Activated T-cell treated with anti-CD3 and anti-CD28 coated beads, Interleukin-2, amount 50 U/mL, for 72 hours (primary cell): ENCODE results near the gene CAMK4. TPM values are rescaled to one million over a fixed set of nuclear protein-coding genes. Genes with fewer than 3 reads are reported as not detected.

Source experiments
- ATAC-seq, 2 donors: fragments of 150-1000 bp; cut with Tn5 transposase; replicated peaks in 1 of 2; 2 replicates each; pipeline ENCODE4 v1.10.0; 2021; ENCODE audit warnings: moderate library complexity in 2 of 2, mild to moderate bottlenecking in 1 of 2
- DNase-seq, 2 donors: peaks; one replicate each; pipeline ENCODE4 v3.0.0; 2021 to 2022; ENCODE audit warnings: mixed read lengths in 1 of 2
- H3K27ac Mint-ChIP-seq: one replicate; pipeline ENCODE4 v1.8.0; 2022; ENCODE audit warnings: mild to moderate bottlenecking, moderate library complexity, mixed read lengths
- H3K27me3 Mint-ChIP-seq: one replicate; pipeline ENCODE4 v1.8.0; 2022; ENCODE audit warnings: low read depth, mixed read lengths
- H3K36me3 Mint-ChIP-seq, 2 donors: one replicate each; pipeline ENCODE4 v1.8.0; 2022; ENCODE audit warnings: mixed read lengths in 2 of 2, mild to moderate bottlenecking in 1 of 2; ENCODE audit not compliant: insufficient read depth in 2 of 2
- H3K4me1 Mint-ChIP-seq: one replicate; pipeline ENCODE4 v1.8.0; 2022; ENCODE audit warnings: low read depth, mixed read lengths
- H3K4me3 Mint-ChIP-seq, 2 donors: one replicate each; pipeline ENCODE4 v1.8.0; 2022; ENCODE audit warnings: mild to moderate bottlenecking in 2 of 2, mixed read lengths in 2 of 2, moderate library complexity in 2 of 2
- H3K9me3 Mint-ChIP-seq, 2 donors: one replicate each; pipeline ENCODE4 v1.8.0; 2022; ENCODE audit warnings: mixed read lengths in 2 of 2
- total RNA-seq, 2 donors: library from RNA; stranded (reverse); gene quantifications; one replicate each; pipeline ENCODE4 v1.2.3, GENCODE V29; 2022

Gene CAMK4
- total RNA-seq, 2 donors from 2014 or later, result 56.1 to 96.0 TPM

GRCh38 chr5:111486055-111486454 is 261.9 kb downstream of the CAMK4 start:
- Mint-ChIP-seq H3K9me3 (no peaks in the 10 kb centered on the region), H3K4me3 (peak overlapping the region in 1 of 2 donors; percentile 7), H3K27me3 (no peaks in the 10 kb centered on the region), H3K4me1 (peaks cover 11% of the 10 kb centered on the region), H3K27ac (peak overlapping the region; percentile 67), H3K36me3 (peaks cover 3 to 16% of the 10 kb centered on the region in 2 donors)
- ATAC-seq, result no peak
- DNase-seq, result no peak

- ATAC-seq (no peak), DNase-seq (no peak)
- Mint-ChIP-seq H3K9me3 (no peaks in the 10 kb centered on the region), H3K27me3 (no peaks in the 10 kb centered on the region), H3K27ac (no peak overlapping the region), H3K4me1 (peaks cover 11% of the 10 kb centered on the region), H3K4me3 (no peak overlapping the region), H3K36me3 (peaks cover 3 to 16% of the 10 kb centered on the region in 2 donors)
These were observed 262.7 kb downstream of the CAMK4 start for GRCh38 chr5:111486926-111487325.

GRCh38 chr5:111488353-111488752 is 264.2 kb downstream of the CAMK4 start:
- Mint-ChIP-seq H3K27me3 (no peaks in the 10 kb centered on the region), H3K9me3 (no peaks in the 10 kb centered on the region), H3K4me3 (no peak overlapping the region), H3K27ac (no peak overlapping the region), H3K4me1 (peaks cover 11% of the 10 kb centered on the region), H3K36me3 (peaks cover 3 to 13% of the 10 kb centered on the region in 2 donors)
- no peak for DNase-seq
- no peak for ATAC-seq

GRCh38 chr5:111493031-111493430 is 268.8 kb downstream of the CAMK4 start:
- ATAC-seq, result no peak
- Mint-ChIP-seq H3K4me3 (no peak overlapping the region), H3K27ac (peak overlapping the region; percentile 6), H3K36me3 (peaks cover 2 to 7% of the 10 kb centered on the region in 2 donors), H3K4me1 (peaks cover 8% of the 10 kb centered on the region), H3K27me3 (no peaks in the 10 kb centered on the region), H3K9me3 (no peaks in the 10 kb centered on the region)
- no peak for DNase-seq

DNA sequence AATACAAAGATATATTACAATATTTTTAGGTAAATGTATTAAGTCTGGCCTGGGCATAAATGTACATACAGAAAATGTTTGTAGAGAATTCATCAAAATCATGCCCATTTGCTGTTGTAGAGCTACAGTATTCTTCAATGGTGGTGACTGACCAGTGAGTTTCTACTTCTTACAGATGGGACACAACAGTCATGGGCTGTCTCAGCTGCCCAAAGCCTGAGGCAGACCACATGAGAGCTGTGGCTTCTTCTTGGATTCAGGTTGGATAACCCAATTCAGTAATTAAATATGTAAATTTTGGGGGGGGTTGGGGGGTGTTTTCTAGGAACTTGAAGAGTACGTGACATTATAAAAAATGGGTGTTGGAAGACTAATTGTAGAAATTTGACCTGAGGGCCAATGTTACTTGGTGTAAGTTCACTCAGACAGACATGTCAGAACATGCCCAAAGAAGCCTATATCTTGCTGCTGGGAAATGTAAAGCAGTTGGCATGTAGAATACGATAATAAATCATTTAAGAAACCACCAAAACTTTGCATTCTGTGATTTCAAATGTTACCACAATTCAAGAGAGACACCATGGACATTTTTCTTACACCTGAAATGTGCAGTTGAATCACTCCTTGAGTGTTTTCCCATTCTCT is 270.3 kb downstream of the CAMK4 start:
- Mint-ChIP-seq H3K9me3 (no peaks in the 10 kb centered on the region), H3K27me3 (no peaks in the 10 kb centered on the region), H3K27ac (peak overlapping the region; percentile 91), H3K4me3 (no peak overlapping the region), H3K4me1 (peaks cover 17% of the 10 kb centered on the region), H3K36me3 (peaks cover 6 to 13% of the 10 kb centered on the region in 2 donors)
- ATAC-seq, result no peak
- no peak for DNase-seq

- H3K4me3 Mint-ChIP-seq, result no peak overlapping the region
- H3K36me3 Mint-ChIP-seq, result peaks cover 6 to 13% of the 10 kb centered on the region in 2 donors
- peak overlapping the region; percentile 91 for H3K27ac Mint-ChIP-seq
- no peaks in the 10 kb centered on the region for H3K9me3 Mint-ChIP-seq
- no peaks in the 10 kb centered on the region for H3K27me3 Mint-ChIP-seq
- ATAC-seq (no peak), DNase-seq (no peak)
- H3K4me1 Mint-ChIP-seq, result peaks cover 17% of the 10 kb centered on the region
These were observed 271.0 kb downstream of the CAMK4 start for GRCh38 chr5:111495159-111495558.

- H3K4me1 Mint-ChIP-seq, result peaks cover 17% of the 10 kb centered on the region
- H3K27ac Mint-ChIP-seq, result peak overlapping the region; percentile 86
- H3K4me3 Mint-ChIP-seq, result no peak overlapping the region
- H3K27me3 Mint-ChIP-seq, result no peaks in the 10 kb centered on the region
- DNase-seq (no peak), ATAC-seq (no peak)
- H3K36me3 Mint-ChIP-seq, result peaks cover 6 to 16% of the 10 kb centered on the region in 2 donors
- no peaks in the 10 kb centered on the region for H3K9me3 Mint-ChIP-seq
These were observed 274.2 kb downstream of the CAMK4 start for GRCh38 chr5:111498346-111498745.

DNA sequence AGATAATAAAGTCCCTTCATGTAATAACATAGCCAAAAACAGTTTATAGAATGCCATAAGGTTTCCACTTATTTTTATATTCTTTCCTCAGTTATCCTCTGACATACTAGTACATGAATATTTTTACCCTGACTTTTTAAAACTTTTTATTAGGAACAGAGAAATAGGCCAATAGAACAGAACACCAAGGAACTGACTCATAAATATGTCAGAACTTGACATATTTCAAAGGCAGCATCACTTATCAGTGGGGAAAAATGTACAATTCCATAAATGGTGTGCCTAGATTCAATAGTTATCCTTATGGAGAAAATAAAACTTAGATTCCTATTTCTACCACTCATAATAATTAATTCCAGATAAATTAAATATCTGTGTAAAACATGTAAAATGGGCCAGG is 278.8 kb downstream of the CAMK4 start:
- no peak for DNase-seq
- ATAC-seq, result no peak
- Mint-ChIP-seq H3K36me3 (peaks cover 4 to 12% of the 10 kb centered on the region in 2 donors), H3K9me3 (no peaks in the 10 kb centered on the region), H3K27ac (no peak overlapping the region), H3K4me3 (no peak overlapping the region), H3K27me3 (no peaks in the 10 kb centered on the region), H3K4me1 (peaks cover 12% of the 10 kb centered on the region)

- ATAC-seq, result no peak
- Mint-ChIP-seq H3K4me3 (no peak overlapping the region), H3K27me3 (no peaks in the 10 kb centered on the region), H3K9me3 (no peaks in the 10 kb centered on the region), H3K27ac (peak overlapping the region; percentile 20), H3K4me1 (peaks cover 22% of the 10 kb centered on the region), H3K36me3 (peaks cover 0 to 6% of the 10 kb centered on the region in 2 donors)
- DNase-seq, result no peak
These were observed 280.9 kb downstream of the CAMK4 start for GRCh38 chr5:111505096-111505495.

- DNase-seq, result no peak
- no peaks in the 10 kb centered on the region for H3K27me3 Mint-ChIP-seq
- H3K4me1 Mint-ChIP-seq, result peaks cover 35% of the 10 kb centered on the region
- H3K27ac Mint-ChIP-seq, result peak overlapping the region; percentile 39
- peak overlapping the region in 1 of 2 donors; percentile 45 for H3K4me3 Mint-ChIP-seq
- peaks cover 3 to 6% of the 10 kb centered on the region in 2 donors for H3K36me3 Mint-ChIP-seq
- no peaks in the 10 kb centered on the region for H3K9me3 Mint-ChIP-seq
- no peak for ATAC-seq
These were observed 283.1 kb downstream of the CAMK4 start for GRCh38 chr5:111507276-111507675.

DNA sequence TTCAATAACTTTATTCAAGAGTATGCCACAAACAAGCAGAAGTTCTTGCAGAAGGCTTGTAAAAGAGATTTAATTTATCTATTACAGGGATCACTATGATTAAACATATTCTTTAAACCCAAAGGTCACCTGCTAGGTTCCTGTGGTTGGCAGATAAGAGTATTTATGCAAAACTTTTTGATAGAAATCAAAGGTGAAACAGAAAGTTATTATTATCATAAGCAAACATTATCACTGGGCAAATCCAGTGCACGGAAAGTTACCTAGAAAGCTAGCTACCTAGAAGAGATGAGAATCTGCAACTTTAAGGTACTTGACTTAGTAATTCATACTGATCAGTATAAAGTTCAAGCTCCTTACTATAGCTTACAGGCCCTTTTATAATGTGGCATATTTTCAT is 284.9 kb downstream of the CAMK4 start:
- no peak overlapping the region for H3K27ac Mint-ChIP-seq
- H3K4me1 Mint-ChIP-seq, result peaks cover 48% of the 10 kb centered on the region
- ATAC-seq (no peak), DNase-seq (no peak)
- H3K9me3 Mint-ChIP-seq, result no peaks in the 10 kb centered on the region
- H3K27me3 Mint-ChIP-seq, result no peaks in the 10 kb centered on the region
- H3K36me3 Mint-ChIP-seq, result peaks cover 3 to 7% of the 10 kb centered on the region in 2 donors
- H3K4me3 Mint-ChIP-seq, result peak overlapping the region in 1 of 2 donors; percentile 75

DNA sequence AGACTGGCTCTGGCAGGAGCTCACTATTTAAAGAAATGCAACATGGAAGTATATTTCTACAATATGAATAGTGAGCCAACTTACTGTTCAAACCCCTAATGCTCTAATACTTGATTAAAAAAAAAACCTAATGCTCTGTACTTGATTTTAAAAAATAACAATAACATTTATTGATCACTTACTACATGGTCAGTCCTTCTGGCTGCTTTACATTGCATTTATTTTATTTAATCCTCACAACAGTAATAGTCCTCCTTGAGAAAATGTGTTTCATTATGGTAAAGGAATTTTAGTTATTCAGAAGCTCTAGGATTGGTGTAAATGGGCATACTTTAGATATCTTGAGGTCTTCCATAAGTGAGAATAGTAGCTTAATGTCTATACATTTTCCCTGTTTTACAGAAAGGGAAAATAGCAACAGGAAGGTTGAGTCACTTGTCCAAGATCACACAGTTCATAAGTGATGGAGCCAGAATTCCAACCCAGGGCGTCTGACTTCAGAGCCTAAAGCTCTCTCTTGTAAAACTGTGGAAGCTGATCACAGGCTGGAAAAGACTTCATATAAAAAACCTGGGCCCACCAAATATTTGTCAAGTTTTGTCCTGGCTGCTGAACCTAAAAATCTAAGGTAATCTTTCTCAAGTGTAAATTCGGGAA is 287.1 kb downstream of the CAMK4 start:
- Mint-ChIP-seq H3K9me3 (no peaks in the 10 kb centered on the region), H3K36me3 (peaks cover 3 to 4% of the 10 kb centered on the region in 2 donors), H3K27me3 (no peaks in the 10 kb centered on the region), H3K27ac (peak overlapping the region; percentile 96), H3K4me1 (peaks cover 53% of the 10 kb centered on the region), H3K4me3 (peak overlapping the region; percentile 98)
- DNase-seq, result no peak
- ATAC-seq, result no peak

- DNase-seq, result no peak
- H3K4me3 Mint-ChIP-seq, result peak overlapping the region; percentile 98
- H3K27me3 Mint-ChIP-seq, result no peaks in the 10 kb centered on the region
- peaks cover 3 to 4% of the 10 kb centered on the region in 2 donors for H3K36me3 Mint-ChIP-seq
- peak overlapping the region; percentile 96 for H3K27ac Mint-ChIP-seq
- H3K4me1 Mint-ChIP-seq, result peaks cover 53% of the 10 kb centered on the region
- ATAC-seq, result peak; percentile 7 to 34
- H3K9me3 Mint-ChIP-seq, result no peaks in the 10 kb centered on the region
These were observed 287.7 kb downstream of the CAMK4 start for GRCh38 chr5:111511831-111512374.
